ENCODE measurements around the gene ASB4.
"Not testable (repeated sequence)": the region's sequence is repeated elsewhere in the genome, so short reads cannot be mapped to it uniquely, and the experiment has no call there.

Gene ASB4

DNA sequence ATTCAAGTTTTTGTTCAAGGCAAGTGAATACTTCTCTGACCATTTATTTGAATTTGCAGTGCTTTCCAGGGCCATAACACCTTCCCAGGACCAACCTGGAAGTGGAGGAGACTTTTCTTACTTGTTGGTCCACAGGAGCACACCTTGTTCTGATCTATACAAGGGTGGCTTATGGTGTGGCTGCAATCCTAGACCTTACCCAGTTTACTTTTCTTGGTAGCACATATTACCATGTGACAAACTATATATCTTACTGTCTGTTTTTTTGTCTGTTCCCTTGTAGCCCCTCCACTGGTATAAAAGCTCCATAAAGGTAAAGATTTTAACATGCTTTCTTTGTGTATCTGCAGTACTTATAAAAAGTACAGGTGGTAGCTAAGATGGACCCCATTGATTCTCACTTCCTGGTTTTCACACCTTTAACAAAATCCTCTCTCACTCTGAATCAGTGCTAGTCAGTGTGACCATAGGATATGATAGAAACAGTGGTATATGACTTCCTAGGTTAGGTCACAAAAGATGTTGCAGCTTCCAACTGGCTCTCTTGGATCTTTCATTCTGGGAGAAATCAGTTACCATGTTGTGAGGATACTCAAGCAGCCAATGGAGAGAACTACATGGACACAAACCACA lies 5.6 kb upstream of the ASB4 start:
- no peak for DNase-seq (ENCODE audit: low read depth)

DNA sequence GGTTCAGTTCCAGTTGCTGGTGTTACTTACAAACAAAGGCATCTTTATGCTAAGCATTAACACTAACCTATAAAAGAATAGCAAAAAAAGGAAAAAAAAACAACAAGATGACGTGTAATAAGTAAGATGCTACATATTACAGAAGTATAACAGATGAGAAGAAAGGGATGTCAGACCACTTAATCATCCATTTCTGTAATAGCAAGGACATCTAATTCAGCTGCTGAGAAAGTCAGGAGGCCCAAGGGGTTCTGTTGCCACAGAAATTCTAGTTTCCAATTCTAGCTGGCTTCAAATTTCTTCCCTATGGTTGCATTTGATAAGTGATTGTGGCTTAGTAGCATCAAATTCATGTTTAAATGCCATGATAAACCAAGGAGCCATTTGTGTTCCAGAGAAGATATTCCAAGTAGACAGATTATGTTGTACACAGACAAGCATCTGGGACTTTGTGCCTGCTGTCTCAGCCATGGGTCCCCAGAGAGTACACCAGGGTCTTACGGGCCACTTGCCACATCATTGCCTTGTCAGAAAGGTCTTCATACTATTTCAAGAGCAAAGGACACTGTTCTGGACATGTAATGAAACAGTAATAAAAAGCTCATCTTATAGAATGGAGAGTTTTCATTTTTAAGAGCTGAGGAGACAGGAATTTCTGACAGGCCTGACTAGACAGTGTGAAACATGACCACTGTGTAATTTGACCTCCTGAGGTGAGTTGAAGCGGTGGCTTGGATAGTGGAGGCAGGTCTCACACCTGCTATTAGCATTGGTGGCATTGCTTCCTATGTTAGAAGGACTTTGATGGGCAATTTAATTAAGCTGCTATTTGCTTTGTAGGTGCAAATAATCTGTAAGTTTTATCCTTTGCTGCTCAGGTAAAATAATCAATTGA lies 4.2 kb upstream of the ASB4 start:
- DNase-seq (ENCODE audit: low read depth) = no peak

DNA sequence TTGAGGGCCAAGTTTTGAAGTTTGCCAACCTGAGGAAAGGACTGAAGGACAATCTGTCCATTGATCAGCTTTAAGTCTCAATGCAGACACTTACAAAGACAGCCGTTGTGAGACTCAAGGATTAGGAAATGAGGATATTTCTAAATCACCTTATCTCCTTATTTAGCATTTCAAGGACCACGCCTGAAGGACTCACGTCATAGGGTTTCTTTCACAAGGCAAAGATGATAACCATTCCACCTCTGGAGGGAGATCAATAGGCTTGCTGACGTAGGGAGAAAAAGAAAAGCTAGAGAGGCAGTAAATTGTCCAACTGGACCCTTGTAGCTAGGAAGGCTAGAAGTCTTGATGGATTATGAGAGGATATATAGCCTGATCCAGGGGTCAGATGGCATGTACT lies 3.3 kb upstream of the ASB4 start:
- no peak for DNase-seq (ENCODE audit: low read depth)

DNA sequence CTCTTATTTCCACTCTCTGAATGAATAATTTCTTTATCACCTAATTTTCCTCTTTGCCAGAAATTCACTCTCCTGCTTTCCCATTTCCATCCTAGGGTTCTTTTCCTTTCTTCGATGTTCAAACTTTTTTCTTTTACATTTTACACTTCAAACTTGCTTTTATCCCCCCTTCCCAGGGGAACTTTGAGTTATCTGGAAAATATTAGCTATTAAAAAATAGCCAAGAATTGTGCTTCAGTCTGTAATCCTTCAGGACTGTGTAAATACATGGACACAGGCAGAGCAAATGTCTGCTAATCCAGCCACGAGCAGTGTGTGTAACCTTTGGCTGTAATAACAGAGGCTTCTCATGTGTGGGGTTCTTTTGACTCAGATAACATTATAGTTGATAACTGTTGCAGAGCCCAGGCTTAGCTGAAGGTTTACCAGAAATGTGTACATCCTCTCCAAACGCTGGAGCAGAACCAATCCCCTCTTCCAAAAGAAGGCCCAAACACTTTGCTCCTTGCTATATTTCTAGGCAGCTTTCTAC lies 4.6 kb downstream of the ASB4 start:
- DNase-seq (ENCODE audit: low read depth) = no peak

DNA sequence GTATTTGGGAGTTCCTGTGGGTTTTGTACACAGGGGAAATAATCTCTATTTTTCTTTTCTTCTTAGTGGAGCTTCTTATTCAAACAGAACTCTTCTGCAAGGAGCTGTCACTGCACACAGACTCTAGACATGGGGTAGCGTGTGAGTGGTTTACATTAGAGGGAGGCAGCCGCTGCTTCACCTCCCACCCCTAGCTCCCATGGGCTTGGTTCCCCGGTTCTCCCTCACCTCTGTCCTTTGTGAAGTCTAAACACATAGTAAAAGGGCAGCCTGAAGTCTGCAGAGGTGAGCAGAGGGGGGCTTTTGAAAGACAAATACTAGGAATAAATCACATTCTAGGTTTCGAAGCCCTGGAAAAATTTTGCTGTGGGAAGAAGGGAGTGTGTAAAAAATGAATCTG lies 5.5 kb downstream of the ASB4 start:
- no peak for DNase-seq (ENCODE audit: low read depth)

DNA sequence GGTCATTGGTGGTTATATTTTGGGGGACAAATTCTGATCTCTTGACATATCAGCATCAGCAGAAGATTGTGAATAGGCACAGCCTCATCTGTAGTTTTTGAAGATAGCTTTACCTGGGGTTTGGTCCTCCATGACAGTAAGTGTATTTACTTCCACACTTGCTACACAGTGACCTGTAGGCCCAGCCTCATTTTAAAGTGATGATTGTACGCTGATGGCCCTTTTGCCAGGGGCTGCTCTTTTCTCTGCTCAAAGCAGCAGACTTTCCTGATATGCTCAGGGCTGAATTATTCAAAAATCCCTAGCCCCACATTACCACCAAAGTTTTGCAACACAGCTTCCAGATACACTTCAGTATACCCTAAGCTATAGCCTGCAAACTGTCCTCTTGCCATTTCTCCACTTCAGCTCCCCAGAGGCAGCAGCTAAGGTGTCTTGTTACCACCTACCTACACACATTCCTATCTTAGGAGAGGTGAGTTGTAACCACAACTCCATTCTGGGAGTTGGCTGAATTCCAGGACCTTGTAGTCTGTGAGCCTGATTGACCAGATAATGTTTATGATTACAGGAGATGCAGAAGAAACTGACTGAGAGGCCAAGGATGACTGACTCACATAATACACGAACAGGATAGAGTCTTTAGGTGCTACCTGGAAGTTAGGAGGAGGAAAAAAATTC lies 6.0 kb downstream of the ASB4 start:
- DNase-seq (ENCODE audit: low read depth) = no peak

DNA sequence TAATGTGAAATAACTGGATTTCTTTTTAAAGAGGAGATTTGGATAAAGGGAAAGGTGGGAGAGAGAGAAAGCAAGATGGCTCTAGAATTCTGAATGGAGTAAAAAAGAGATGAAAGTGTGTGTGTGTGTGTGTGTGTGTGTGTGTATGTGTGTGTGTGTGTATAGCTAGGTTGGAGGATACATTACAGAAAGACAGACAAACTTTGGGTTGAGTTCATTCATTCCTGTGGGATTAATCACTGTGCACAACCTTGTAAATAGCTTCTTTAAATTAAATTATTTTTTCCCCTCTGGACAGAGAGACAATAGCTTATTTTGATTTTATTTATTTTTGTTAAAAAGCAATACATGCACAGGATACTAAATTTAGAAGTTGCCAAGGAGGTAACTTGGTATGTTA lies 7.5 kb downstream of the ASB4 start:
- no peak for DNase-seq (ENCODE audit: low read depth)

DNA sequence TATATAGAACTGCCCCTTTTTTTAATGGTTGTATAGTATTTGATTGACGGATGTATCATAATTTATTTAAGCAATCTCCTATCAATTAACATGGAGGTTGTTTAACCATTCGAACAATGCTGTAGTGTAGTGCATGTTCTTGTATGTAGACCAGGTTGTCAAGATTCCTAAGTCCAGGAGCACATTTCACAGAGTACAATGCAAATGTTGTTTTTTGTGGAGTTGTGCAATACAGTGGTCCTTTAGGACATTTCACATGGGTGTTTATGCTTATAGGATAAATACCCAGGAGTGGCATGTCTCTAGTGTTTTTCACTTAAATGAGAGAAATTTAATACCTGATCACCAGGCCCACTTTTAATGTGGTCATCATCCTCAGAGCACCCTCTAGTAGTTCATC lies 8.1 kb downstream of the ASB4 start:
- no peak for DNase-seq (ENCODE audit: low read depth)

DNA sequence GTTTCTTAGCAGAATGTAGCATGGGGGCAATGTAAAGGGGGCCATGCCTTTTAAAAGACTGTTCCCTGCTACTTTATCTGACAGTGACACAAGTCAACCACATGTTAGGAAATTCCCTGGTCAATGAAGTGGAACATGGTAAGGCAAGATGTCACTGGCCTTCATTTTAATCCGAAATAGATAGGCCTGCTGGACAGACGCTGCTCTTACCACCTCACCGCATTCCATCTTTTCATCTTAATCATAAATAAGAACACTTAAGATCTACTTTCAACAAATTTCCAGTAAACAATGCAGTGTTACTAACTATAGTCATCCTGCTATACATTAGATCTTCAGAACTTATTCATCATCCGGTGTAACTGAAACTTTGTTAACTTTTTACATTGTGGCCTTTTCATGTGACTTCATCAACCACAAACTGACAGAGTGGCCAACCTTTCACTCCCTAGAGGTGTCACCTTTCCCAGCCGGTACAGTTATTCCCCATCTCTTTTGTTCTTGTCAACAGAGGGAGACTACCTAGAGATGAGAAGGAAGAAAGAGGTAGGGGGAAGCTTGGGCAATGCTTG lies 15.6 kb downstream of the ASB4 start:
- no peak for DNase-seq (ENCODE audit: low read depth)

DNA sequence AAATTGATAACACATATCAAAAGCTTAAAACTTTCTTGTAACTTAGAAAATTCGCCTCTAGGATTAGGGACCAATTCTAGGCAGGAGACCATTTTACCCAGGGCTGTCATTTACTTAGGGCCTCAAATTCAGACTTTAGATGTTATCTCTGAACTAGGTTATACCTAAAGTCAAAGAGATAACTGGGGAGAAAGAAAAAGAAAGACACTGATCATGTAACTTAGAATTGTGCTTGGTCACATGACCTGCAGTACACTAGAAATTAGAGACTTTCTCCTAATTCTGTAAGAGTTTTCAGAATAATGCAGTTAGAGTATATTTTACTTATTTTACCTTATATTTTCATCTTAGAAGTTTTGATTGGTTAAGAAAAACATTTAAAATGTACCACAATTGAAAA lies 16.7 kb downstream of the ASB4 start:
- DNase-seq (ENCODE audit: low read depth) = no peak

DNA sequence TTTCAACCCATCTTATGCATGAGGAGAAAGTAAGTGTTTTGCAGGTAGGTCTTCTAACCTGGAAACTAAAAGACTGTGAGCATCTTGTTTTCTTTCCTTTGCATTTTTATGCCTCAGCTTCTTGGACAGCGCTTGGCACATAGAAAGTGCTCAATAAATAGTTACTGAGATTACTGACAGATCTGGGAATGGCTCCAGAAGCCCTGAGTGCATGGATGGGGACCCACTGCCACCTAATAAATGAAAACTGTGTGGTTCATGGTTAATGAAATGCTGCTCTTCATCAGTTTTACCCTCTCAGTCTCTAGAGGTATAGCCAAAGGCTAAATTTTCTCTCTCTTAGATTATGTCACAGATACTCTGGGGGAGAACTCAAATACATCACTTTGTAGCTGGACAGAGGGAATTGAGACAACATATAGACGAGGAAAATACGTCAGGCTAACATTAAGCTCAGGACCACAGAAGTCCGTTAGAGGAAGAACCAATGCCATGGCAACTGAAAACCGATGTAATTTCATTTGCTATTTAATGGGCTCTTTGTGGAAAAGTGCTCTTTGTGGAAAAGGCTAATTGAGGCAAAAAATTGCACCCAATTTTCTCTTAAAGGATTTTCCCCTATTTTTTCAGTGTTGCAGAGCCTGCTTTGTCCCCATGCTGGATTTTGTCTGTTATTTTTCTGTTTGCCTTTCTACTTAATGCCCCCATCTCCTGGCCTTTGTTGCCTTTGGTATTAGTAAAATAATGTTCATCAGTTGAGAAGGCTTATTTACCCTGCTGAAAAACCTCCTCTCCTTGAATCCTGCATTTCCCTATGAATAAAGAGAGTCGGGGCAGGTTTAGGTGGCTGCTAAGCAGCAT lies 17.8 kb downstream of the ASB4 start:
- DNase-seq (ENCODE audit: low read depth) = no peak

DNA sequence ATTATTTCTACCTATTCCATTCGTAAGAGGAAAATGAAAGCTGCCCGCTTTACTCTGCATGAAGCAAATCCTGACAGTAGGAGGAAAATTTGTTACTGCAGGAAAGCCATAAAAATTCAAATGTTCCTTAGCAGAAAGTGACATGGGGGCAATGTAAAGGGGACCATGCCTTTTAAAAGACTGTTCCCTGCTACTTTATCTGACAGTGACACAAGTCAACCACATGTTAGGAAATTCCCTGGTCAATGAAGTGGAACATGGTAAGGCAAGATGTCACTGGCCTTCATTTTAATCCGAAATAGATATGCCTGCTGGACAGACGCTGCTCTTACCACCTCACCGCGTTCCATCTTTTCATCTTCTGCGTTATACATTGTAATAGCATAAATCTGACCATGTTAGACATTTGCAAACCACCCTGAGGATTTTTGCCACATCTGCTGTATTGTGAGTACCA lies 18.4 kb downstream of the ASB4 start:
- DNase-seq (ENCODE audit: low read depth) = not testable (repeated sequence)

DNA sequence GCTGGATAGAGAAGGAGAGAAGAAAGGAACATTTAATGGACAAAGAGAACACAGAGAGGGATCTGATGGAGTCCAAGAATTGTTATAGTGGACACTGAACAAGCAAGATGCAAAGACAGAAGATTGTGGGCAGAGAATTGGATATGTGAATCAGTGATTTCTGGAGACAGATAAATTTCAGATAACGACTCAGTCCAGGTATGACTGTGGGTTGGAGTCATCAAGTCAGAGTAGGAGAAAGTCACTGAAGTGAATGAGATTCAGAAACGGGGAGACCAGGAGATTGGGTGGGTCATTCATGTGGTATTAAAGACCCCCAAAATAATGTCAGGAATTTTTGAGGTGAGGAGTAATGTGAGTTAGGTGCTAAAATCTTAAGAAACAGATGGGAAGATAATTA lies 23.0 kb downstream of the ASB4 start:
- no peak for DNase-seq (ENCODE audit: low read depth)

DNA sequence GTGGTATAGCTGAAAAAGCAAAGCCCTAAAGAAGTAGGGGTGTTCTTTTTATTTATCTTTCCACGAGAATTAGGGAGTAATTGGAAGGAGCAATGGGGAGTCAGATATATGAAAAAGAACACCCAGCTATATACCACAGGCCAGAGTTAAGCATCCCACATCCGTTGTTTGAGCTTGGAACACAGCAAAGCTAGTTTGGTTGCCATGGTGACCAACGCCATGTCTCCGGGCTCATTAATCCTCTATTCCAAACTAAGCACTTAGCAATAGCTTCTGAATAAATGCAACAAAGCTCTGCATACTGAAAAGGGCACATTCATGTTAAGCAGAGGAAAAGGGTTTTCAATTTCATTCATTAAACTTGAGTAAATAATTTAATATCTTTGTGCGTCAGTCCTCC lies 23.5 kb downstream of the ASB4 start:
- DNase-seq (ENCODE audit: low read depth) = no peak

DNA sequence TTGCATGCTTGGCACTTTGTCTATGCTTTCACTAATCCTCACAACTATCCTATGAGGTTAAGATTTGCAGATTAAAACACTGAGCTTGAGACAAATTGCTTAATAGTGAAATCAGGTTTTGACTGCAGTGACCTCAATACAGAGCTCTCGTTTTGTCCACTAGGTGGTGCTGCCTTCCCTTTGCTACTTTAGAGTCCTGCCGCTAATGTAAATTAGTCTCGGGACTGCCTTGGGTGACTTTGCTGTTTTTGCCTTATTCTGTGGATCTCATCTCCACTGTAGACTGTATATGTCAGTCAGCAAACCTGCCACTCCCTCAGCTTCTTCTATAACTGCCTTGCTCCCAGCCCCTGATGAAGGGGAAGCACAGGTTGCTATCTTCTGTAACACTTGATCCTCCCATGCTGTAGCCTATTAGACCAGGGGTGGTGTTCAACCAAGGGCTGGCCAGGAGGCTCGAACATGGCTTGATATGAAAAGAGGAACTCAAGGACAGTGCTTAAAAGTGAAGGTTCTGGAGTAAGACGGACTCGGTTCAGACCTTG lies 26.0 kb downstream of the ASB4 start:
- DNase-seq (ENCODE audit: low read depth) = peak; percentile 0

DNA sequence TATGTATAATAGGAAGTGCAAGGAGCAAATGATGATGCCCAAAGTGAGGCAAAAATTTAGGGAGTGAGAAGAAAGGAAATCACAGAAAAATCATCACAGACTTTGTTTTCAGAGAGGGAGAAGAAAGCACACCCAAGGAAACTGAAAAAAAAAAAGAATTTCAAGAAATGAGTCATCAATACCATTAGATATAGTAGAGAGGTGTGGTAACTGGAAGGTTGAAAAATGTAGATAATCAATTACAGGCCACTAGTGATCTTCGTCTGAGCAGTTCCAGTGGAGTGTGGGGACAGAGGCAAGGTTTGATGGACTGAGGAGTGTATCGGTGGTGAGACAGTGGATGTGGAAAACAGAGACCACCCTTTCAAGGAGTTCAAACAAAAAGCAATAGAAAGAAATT lies 31.7 kb downstream of the ASB4 start:
- no peak for DNase-seq (ENCODE audit: low read depth)

DNA sequence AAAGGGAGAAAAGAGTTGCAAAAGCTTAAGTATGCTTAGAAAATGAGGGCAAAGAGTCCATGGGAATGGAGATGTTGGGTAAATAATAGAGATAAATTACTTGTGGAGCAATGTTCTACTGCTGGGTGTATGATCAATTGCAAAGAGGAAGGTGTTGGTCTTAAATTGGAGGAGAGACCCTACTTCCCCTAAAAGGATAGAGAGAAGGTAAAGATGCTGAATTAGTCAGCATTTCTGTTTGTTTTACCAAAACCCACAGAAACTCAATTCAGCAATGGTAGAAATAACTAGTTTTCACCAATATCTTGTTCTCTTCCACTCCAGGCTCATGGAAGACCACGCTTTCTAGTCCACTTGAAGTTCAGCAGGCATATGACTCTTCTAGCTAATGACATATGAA lies 32.1 kb downstream of the ASB4 start:
- DNase-seq (ENCODE audit: low read depth) = no peak

DNA sequence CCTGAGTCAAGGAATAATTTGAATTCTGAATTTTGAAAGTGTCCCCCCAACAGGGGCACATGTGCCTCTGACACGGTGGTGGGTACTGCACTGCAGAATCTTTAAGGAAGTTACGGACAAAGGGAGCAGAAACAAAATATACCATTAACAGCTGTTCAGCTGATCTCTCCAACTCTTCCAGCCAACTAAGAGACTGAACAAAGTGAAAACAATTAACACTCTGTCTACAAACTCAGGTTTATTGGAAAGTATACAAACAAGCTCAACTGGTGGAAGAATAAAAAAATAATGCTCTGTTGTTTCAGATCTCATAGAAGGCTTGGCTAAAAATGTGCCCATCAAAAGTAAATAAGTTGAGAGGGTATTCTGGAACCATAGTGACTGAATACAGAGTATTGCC lies 34.4 kb downstream of the ASB4 start:
- no peak for DNase-seq (ENCODE audit: low read depth)

DNA sequence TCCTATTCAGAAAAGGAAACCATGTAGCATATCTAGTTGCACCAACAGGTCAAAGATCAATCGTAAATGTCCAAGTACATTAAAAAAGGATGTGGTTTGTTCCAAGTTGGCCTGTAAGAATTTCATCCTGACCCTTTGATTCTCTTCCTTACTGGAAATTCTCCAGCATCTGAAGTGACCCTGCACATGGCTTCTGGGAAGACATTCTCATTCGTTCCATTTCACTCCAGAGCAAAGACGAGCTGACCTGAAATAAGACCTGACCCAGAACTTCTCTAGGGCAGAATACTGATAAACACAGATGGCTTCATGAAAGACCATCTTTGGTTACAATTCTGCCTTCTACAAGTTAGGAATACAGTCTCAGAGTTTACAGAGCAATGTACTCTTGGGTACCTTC lies 39.8 kb downstream of the ASB4 start:
- no peak for DNase-seq (ENCODE audit: low read depth)

DNA sequence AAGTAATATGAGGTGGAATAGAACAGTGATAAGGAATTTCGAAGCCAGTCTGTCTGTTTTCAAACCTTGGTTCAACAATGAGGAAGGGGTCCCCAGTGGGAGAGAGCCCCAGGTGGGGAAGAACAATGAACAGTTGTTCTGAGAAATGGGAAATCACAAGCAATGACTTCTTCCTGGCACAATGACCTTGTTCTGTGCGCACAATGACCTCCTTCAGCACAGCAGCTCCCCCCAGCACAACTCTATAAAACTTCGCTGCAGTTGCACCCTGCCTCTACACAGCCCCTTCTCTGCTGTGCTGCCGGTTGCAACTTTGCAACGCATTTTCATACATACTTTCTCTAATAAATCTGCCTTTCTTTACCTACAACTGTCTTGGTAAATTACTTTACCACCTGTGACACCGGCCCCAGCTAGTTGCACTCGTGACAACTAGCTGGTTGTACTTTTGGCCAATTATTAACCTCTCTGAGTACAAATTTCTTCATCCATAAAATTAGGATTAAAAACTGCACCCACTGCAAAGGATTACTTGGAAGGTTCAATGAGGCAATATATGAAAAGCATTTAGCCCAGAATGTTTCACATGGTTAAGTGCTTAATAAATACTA lies 40.5 kb downstream of the ASB4 start:
- DNase-seq (ENCODE audit: low read depth) = no peak

Data from T-helper 22 cell (primary cell).